ENCODE measurements around the gene CALD1.

The CALD1 gene

DNA sequence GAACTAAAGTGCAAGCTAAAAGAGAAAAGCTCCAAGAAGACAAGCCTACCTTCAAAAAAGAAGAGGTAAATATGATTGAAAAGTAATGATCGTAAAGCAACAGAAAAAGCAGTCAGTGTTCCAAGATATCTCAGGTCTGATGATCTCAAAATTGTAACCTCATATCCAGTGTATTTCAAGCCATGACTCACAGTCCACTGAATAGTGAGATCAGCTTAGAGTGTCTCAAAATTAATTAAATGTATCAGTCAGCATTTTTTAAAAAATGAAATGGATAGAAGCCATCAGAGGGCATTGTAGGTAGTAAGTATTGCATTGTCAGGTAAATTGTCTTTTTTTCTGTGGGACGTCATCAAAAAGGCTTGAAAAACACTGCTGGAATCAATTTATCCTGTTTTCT lies 156.3 kb downstream of the CALD1 start:
- H3K27me3 ChIP-seq: no peaks in the 10 kb centered on the region
- DNase-seq: no peak
- no peak overlapping the region for H3K4me3 ChIP-seq (ENCODE audit: low read depth, low read length)
- TF ChIP-seq, protein P1, sequence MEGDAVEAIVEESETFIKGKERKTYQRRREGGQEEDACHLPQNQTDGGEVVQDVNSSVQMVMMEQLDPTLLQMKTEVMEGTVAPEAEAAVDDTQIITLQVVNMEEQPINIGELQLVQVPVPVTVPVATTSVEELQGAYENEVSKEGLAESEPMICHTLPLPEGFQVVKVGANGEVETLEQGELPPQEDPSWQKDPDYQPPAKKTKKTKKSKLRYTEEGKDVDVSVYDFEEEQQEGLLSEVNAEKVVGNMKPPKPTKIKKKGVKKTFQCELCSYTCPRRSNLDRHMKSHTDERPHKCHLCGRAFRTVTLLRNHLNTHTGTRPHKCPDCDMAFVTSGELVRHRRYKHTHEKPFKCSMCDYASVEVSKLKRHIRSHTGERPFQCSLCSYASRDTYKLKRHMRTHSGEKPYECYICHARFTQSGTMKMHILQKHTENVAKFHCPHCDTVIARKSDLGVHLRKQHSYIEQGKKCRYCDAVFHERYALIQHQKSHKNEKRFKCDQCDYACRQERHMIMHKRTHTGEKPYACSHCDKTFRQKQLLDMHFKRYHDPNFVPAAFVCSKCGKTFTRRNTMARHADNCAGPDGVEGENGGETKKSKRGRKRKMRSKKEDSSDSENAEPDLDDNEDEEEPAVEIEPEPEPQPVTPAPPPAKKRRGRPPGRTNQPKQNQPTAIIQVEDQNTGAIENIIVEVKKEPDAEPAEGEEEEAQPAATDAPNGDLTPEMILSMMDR (IDR thresholded peaks at IDR 0.05; ENCODE audit: low read depth, low read length): no peak
- peaks cover 27% of the 10 kb centered on the region for H3K36me3 ChIP-seq
- no peaks in the 10 kb centered on the region for H3K9me3 ChIP-seq
- no peaks in the 10 kb centered on the region for H3K4me1 ChIP-seq

GRCh38 chr7:134936893-134937510 lies 157.6 kb downstream of the CALD1 start:
- DNase-seq: no peak
- H3K36me3 ChIP-seq: peaks cover 27% of the 10 kb centered on the region

DNA sequence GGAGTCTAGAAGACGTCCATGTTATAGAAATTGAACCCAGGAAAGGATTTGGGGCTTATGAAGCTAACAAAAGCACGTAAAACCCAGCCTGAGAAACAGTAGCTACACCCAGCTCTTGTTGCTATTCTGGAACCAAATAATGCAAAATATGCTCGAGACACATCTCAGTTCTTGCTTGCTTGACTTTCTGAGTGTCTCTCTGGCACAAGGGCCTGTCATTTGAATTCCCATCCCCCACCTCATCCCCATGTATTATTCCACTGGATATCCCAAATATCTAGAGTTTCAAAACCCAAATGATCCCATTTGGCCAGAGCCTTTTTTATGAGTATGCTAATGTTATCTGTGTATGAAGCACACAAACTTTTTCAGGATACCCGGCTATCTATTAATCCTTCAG lies 158.7 kb downstream of the CALD1 start:
- peaks cover 20% of the 10 kb centered on the region for H3K36me3 ChIP-seq
- H3K4me3 ChIP-seq (ENCODE audit: low read depth, low read length): no peak overlapping the region
- no peaks in the 10 kb centered on the region for H3K9me3 ChIP-seq
- no peaks in the 10 kb centered on the region for H3K27me3 ChIP-seq
- H3K4me1 ChIP-seq: no peaks in the 10 kb centered on the region
- DNase-seq: no peak
- TF ChIP-seq, protein P1 (IDR thresholded peaks at IDR 0.05; ENCODE audit: low read depth, low read length): no peak

More at GRCh38 chr7:134936893-134937510, 157.6 kb downstream of the CALD1 start:
- no peaks in the 10 kb centered on the region for H3K4me1 ChIP-seq
- H3K9me3 ChIP-seq: no peaks in the 10 kb centered on the region
- TF ChIP-seq, protein P1 (IDR thresholded peaks at IDR 0.05; ENCODE audit: low read depth, low read length): no peak
- H3K4me3 ChIP-seq (ENCODE audit: low read depth, low read length): no peak overlapping the region
- no peaks in the 10 kb centered on the region for H3K27me3 ChIP-seq

GRCh38 chr7:134939136-134939535 lies 159.7 kb downstream of the CALD1 start:
- DNase-seq: no peak
- Histone ChIP-seq H3K36me3 (peaks cover 17% of the 10 kb centered on the region), H3K4me3 (ENCODE audit: low read depth, low read length) (no peak overlapping the region), H3K4me1 (no peaks in the 10 kb centered on the region), H3K27me3 (no peaks in the 10 kb centered on the region), H3K9me3 (no peaks in the 10 kb centered on the region)
- TF ChIP-seq, protein P1 (IDR thresholded peaks at IDR 0.05; ENCODE audit: low read depth, low read length): no peak

- H3K4me3 ChIP-seq (ENCODE audit: low read depth, low read length): no peak overlapping the region
- no peaks in the 10 kb centered on the region for H3K4me1 ChIP-seq
- no peaks in the 10 kb centered on the region for H3K9me3 ChIP-seq
- TF ChIP-seq, protein P1 (IDR thresholded peaks at IDR 0.05; ENCODE audit: low read depth, low read length): no peak
- no peak for DNase-seq
- H3K36me3 ChIP-seq: peaks cover 8% of the 10 kb centered on the region
- H3K27me3 ChIP-seq: no peaks in the 10 kb centered on the region
These were observed 161.3 kb downstream of the CALD1 start for GRCh38 chr7:134940729-134941128.

GRCh38 chr7:134941185-134941900 lies 161.9 kb downstream of the CALD1 start:
- Histone ChIP-seq H3K4me3 (ENCODE audit: low read depth, low read length) (no peak overlapping the region), H3K27me3 (no peaks in the 10 kb centered on the region), H3K9me3 (no peaks in the 10 kb centered on the region), H3K36me3 (peaks cover 2% of the 10 kb centered on the region; the same call in 1 of the 2 replicates), H3K4me1 (no peaks in the 10 kb centered on the region)
- DNase-seq: no peak
- TF ChIP-seq, protein P1 (IDR thresholded peaks at IDR 0.05; ENCODE audit: low read depth, low read length): no peak

Data from BE2C (cell line).